ENCODE data around the gene KRCC1.

Gene KRCC1

DNA sequence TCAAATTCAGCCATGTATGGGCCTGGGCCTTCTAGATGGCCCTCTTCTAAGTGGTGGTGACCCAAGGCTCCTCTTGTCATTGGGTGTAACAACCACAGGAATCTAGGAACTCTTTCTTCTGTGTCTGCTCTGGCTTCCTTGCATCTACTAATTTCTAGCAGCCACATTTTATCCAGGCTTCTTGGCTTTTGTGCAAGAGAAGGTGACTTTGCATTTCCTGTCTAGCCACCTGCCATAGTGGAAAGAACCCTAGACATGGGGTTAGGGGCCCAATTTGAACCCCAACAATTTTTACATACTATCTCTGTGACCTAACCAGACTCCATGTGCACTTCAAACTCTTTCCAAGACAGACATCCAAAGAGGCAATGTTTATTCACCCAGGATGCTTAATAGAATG is 37.2 kb upstream of the KRCC1 start:
- TF ChIP-seq TSHZ2 (CRISPR knock-in tag; IDR thresholded peaks at IDR 0.05) (no peak), BACH2 (CRISPR knock-in tag; IDR thresholded peaks at IDR 0.05; ENCODE audit: borderline replicate concordance) (no peak), ARNTL (CRISPR knock-in tag; IDR thresholded peaks at IDR 0.05; ENCODE audit: borderline replicate concordance, low read depth) (no peak), POU6F1 (CRISPR knock-in tag; IDR thresholded peaks at IDR 0.05; ENCODE audit: borderline replicate concordance, low read depth) (no peak), ESRRG (CRISPR knock-in tag; IDR thresholded peaks at IDR 0.05) (no peak), ZC3H10 (CRISPR knock-in tag; IDR thresholded peaks at IDR 0.05) (no peak), ISL1 (CRISPR knock-in tag; IDR thresholded peaks at IDR 0.05) (no peak), PPARA (CRISPR knock-in tag; IDR thresholded peaks at IDR 0.05; ENCODE audit: borderline replicate concordance) (no peak)
- no peak for ATAC-seq

DNA sequence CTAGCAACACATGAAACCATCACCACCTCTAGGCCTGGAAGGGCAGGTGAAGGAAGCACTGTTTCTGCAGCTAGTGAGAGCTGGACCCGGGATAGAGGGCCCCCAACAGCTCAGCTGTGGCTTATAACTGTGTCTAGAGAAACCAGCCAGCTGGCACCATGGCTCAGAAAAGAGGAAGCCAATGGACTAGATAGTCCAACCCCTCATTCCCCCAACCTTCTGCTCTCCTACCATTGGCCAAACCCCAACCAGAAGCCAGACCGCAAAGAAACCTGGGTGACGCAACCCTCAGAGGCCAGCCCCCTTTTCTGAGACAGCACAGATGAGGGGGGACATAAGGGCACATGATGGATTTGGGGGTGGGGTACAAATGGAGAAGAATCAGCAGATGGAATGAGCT is 36.4 kb upstream of the KRCC1 start:
- ATAC-seq: no peak
- TF ChIP-seq ZNF8 (CRISPR knock-in tag; IDR thresholded peaks at IDR 0.05) (no peak), CSRNP3 (CRISPR knock-in tag; IDR thresholded peaks at IDR 0.05) (no peak), POU6F1 (CRISPR knock-in tag; IDR thresholded peaks at IDR 0.05; ENCODE audit: borderline replicate concordance, low read depth) (no peak), ZNF70 (CRISPR knock-in tag; IDR thresholded peaks at IDR 0.05) (no peak)

GRCh38 chr2:88090446-88091283 is 35.1 kb upstream of the KRCC1 start:
- ATAC-seq: no peak
- TF ChIP-seq ZNF565 (CRISPR knock-in tag; conservative IDR thresholded peaks at IDR 0.05; ENCODE audit: low read depth) (no peak), PPARA (CRISPR knock-in tag; IDR thresholded peaks at IDR 0.05; ENCODE audit: borderline replicate concordance) (no peak), ISL1 (CRISPR knock-in tag; IDR thresholded peaks at IDR 0.05) (no peak), ZFP30 (CRISPR knock-in tag; IDR thresholded peaks at IDR 0.05) (no peak), GLIS3 (CRISPR knock-in tag; IDR thresholded peaks at IDR 0.05) (no peak)

DNA sequence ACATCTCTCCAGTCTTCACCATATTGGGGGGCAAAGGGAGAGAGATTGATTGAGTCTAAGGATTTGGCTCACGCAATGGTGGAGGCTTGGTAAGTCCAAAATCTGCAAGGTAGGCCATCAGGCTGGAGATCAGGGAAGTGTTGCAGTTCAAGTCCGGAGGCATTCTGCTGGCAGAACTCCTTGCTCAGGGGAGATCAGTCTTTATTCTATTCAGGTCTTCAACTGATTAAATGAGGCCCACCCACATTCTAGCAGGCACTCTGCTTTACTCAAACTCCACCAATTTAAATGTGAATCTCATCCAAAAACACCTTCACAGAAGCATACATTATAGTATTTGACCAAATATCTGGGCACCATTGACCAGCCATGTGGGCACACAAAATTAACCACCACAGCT is 33.4 kb upstream of the KRCC1 start:
- no peak for TF ChIP-seq ZC3H10 (CRISPR knock-in tag; IDR thresholded peaks at IDR 0.05)
- no peak for TF ChIP-seq RARB (CRISPR knock-in tag; IDR thresholded peaks at IDR 0.05)
- TF ChIP-seq BACH2 (CRISPR knock-in tag; IDR thresholded peaks at IDR 0.05; ENCODE audit: borderline replicate concordance): no peak
- no peak for TF ChIP-seq PPARA (CRISPR knock-in tag; IDR thresholded peaks at IDR 0.05; ENCODE audit: borderline replicate concordance)
- TF ChIP-seq CSRNP3 (CRISPR knock-in tag; IDR thresholded peaks at IDR 0.05): no peak
- no peak for TF ChIP-seq TSHZ2 (CRISPR knock-in tag; IDR thresholded peaks at IDR 0.05)
- TF ChIP-seq SNAI2 (CRISPR knock-in tag; IDR thresholded peaks at IDR 0.05): no peak
- TF ChIP-seq TOX (CRISPR knock-in tag; IDR thresholded peaks at IDR 0.05; ENCODE audit: borderline replicate concordance): no peak
- no peak for ATAC-seq

All from SK-N-SH treated with all-trans-retinoic acid at 6 μM for 48 hours (cell line).